Endothelial cell of umbilical vein (primary cell): ENCODE data around the gene SGMS2. TPM values are rescaled to one million over a fixed set of nuclear protein-coding genes. Genes with fewer than 3 reads are reported as not detected.

ENCODE experiments used
- BruUV-seq: library from RNA; stranded (reverse); fragments of 400-500 nt; replicated peaks from 2 replicates; lab custom pipeline; 2021; lab: Mats Ljungman, UMichigan
- CTCF ChIA-PET: fragments of 300-600, 350-600 bp; sonication (Branson Sonifier 250); formaldehyde crosslinking; loops from one replicate; lab custom pipeline; 2021; ENCODE audit warnings: antibody characterized with exemption, inconsistent platforms; lab: Charles Lee
- POLR2A ChIA-PET: fragments of 300-600, 350-600 bp; sonication (Branson Sonifier 250); formaldehyde crosslinking; loops from one replicate; lab custom pipeline; 2021; ENCODE audit warnings: antibody characterized with exemption, inconsistent platforms; lab: Charles Lee
- DNase-seq: peaks from one replicate; pipeline ENCODE4 v3.0.0-alpha.2; 2011; ENCODE audit warnings: low read depth, low spot score
- FAIRE-seq: peaks from 2 replicates; lab custom pipeline; 2011; peaks lifted over from hg19 to GRCh38; lab: Jason Lieb, UNC
- H2AFZ ChIP-seq: 2 replicates; pipeline ENCODE4 v1.6.0; 2012; ENCODE audit warnings: low read depth, low read length, control low read depth, inconsistent platforms
- H3K27ac ChIP-seq: 2 replicates; pipeline ENCODE4 v1.5.1; 2011; ENCODE audit warnings: low read depth, mild to moderate bottlenecking, control low read depth, low read length, moderate library complexity; ENCODE audit not compliant: insufficient read depth
- H3K27me3 ChIP-seq, 2 experiments: 2 replicates each; pipeline versions ENCODE4 v1.6.0 to v1.6.1; 2011; ENCODE audit warnings: low read length in 2 of 2, mixed read lengths in 1 of 2; ENCODE audit not compliant: control insufficient read depth in 2 of 2, insufficient read depth in 2 of 2
- H3K36me3 ChIP-seq, 2 experiments: 2 replicates in 1 of 2; 3 replicates in 1 of 2; pipeline ENCODE4 v1.5.1; 2011; ENCODE audit warnings: low read length in 2 of 2, mild to moderate bottlenecking in 1 of 2, moderate library complexity in 1 of 2; ENCODE audit not compliant: control insufficient read depth in 2 of 2, insufficient read depth in 2 of 2; ENCODE audit errors: extremely low read depth in 1 of 2
- H3K4me1 ChIP-seq: 3 replicates; pipeline ENCODE4 v1.5.1; 2011; ENCODE audit warnings: mild to moderate bottlenecking, low read length; ENCODE audit not compliant: control insufficient read depth, insufficient read depth; ENCODE audit errors: extremely low read depth
- H3K4me2 ChIP-seq: 2 replicates; pipeline ENCODE4 v1.6.1; 2011; ENCODE audit warnings: low read length, control low read depth, mixed read lengths; ENCODE audit not compliant: insufficient read depth
- H3K4me3 ChIP-seq, 3 experiments: fragments of 200-600 bp in 1 of 3; sonication (generic), shearing (Covaris generic) in 1 of 3; replicated peaks in 1 of 3; 2 replicates each; pipeline ENCODE4 v1.5.1; 2011 to 2016; ENCODE audit warnings: control low read depth in 3 of 3, low read length in 3 of 3, mild to moderate bottlenecking in 2 of 3, inconsistent platforms in 1 of 3, low read depth in 1 of 3, moderate library complexity in 1 of 3; ENCODE audit not compliant: insufficient read depth in 1 of 3
- H3K79me2 ChIP-seq: 2 replicates; pipeline ENCODE4 v1.6.0; 2012; ENCODE audit warnings: low read length, inconsistent platforms; ENCODE audit not compliant: control insufficient read depth, insufficient read depth
- H3K9ac ChIP-seq: replicated peaks from 2 replicates; pipeline ENCODE3; 2011; ENCODE audit warnings: low read length, control low read depth; ENCODE audit not compliant: insufficient read depth; ENCODE audit errors: extremely low read depth
- H3K9me1 ChIP-seq: replicated peaks from 3 replicates; pipeline ENCODE4 v1.6.0; 2011; ENCODE audit warnings: mild to moderate bottlenecking, low read length; ENCODE audit not compliant: control insufficient read depth, insufficient read depth; ENCODE audit errors: extremely low read depth
- H3K9me3 ChIP-seq: replicated peaks from 2 replicates; pipeline ENCODE4 v1.5.1; 2012; ENCODE audit warnings: low read length, inconsistent platforms; ENCODE audit not compliant: control insufficient read depth, insufficient read depth
- H4K20me1 ChIP-seq: replicated peaks from 2 replicates; pipeline ENCODE3; 2011; ENCODE audit warnings: mild to moderate bottlenecking, low read length; ENCODE audit not compliant: control insufficient read depth, insufficient read depth; ENCODE audit errors: extremely low read depth
- EZH2 ChIP-seq: IDR thresholded peaks from 2 replicates; pipeline ENCODE4 v1.6.1; 2012; ENCODE audit warnings: borderline replicate concordance, low read depth, mild to moderate bottlenecking, moderate library complexity, low read length, inconsistent platforms; ENCODE audit not compliant: severe bottlenecking
- FOS ChIP-seq: IDR thresholded peaks from 2 replicates; pipeline ENCODE4 v1.6.1; 2011; ENCODE audit warnings: mild to moderate bottlenecking, low read length, moderate library complexity, borderline replicate concordance; ENCODE audit not compliant: insufficient read depth
- GATA2 ChIP-seq: IDR thresholded peaks from 2 replicates; pipeline ENCODE4 v1.7.0; 2011; ENCODE audit warnings: low read depth, mild to moderate bottlenecking, moderate library complexity, mixed read lengths, low read length; ENCODE audit not compliant: insufficient read length, insufficient read depth
- JUN ChIP-seq: IDR thresholded peaks from 2 replicates; pipeline ENCODE4 v1.6.1; 2011; ENCODE audit warnings: borderline replicate concordance, low read depth; ENCODE audit not compliant: insufficient read length, insufficient read depth
- MYC ChIP-seq: IDR thresholded peaks from one replicate; pipeline ENCODE4 v1.6.1; 2011; ENCODE audit warnings: mild to moderate bottlenecking, low read depth, low read length
- POLR2A ChIP-seq: IDR thresholded peaks from 2 replicates; pipeline ENCODE4 v1.6.1; 2012; ENCODE audit warnings: low read depth, mild to moderate bottlenecking, control low read depth, low read length
- POLR2AphosphoS5 ChIP-seq: IDR thresholded peaks from 2 replicates; pipeline ENCODE4 v1.6.1; 2012; ENCODE audit warnings: low read depth, mild to moderate bottlenecking, control low read depth, low read length, moderate library complexity; ENCODE audit not compliant: insufficient read depth
- dilution Hi-C: fragments of 300-500 bp; cut with MboI; formaldehyde crosslinking; loops from one replicate; pipeline ENCODE4 v1.15.0; 2019; ENCODE audit warnings: low sequenced_read_pairs; ENCODE audit not compliant: extremely low pct_ligation_motif_present
- intact Hi-C: fragments of 100-400 bp; cut with micrococcal nuclease; formaldehyde crosslinking; loops from one replicate; pipeline ENCODE4 v1.10.0; 2022
- polyA plus RNA-seq, 4 experiments: library from polyadenylated mRNA; depleted of rRNA in 3 of 4; stranded (reverse) in 3 of 4; unstranded in 1 of 4; fragments of >200 nt; gene quantifications; 2 replicates each; pipeline versions ENCODE4 v1.2.1 to v1.2.3, GENCODE V29; 2011 to 2012; ENCODE audit warnings: missing spikeins in 1 of 4
- total RNA-seq: library from RNA; stranded (reverse); gene quantifications from 2 replicates; pipeline ENCODE4 v1.2.3, GENCODE V29; 2021
- TF ChIP-seq, protein P1 (sequence below), 2 donors: IDR thresholded peaks; 1 replicate in 1 of 2; 2 replicates in 1 of 2; pipeline ENCODE4 v1.5.1; 2011; ENCODE audit warnings: low read length in 2 of 2, mild to moderate bottlenecking in 2 of 2, moderate library complexity in 2 of 2, control low read depth in 1 of 2, inconsistent platforms in 1 of 2, low read depth in 1 of 2; ENCODE audit not compliant: insufficient read depth in 1 of 2; ENCODE audit errors: extremely low read depth in 1 of 2
- TF ChIP-seq, protein P2 (sequence below): IDR thresholded peaks from 2 replicates; pipeline ENCODE4 v1.6.1; 2011; ENCODE audit not compliant: insufficient read depth, insufficient read length

SGMS2 gene
- total and polyA plus RNA-seq, 2 donors (not counting 3 experiments of a cell fraction or from before 2014, with no cell fraction given), result 33.0 to 33.2 TPM

GRCh38 chr4:107792711-107793110 lies 32.0 kb upstream of the SGMS2 start:
- H3K4me3 ChIP-seq, result no peak overlapping the region
- CTCF ChIA-PET, result interaction anchor here (1.0 to 1.1 kb wide), 2 partner anchors 32 to 34 kb away, joined by 3 read pairs; partner anchors contain the start of gene SGMS2
- TF ChIP-seq POLR2A (no peak), FOS (no peak), POLR2AphosphoS5 (no peak)
- TF ChIP-seq, protein P1, sequence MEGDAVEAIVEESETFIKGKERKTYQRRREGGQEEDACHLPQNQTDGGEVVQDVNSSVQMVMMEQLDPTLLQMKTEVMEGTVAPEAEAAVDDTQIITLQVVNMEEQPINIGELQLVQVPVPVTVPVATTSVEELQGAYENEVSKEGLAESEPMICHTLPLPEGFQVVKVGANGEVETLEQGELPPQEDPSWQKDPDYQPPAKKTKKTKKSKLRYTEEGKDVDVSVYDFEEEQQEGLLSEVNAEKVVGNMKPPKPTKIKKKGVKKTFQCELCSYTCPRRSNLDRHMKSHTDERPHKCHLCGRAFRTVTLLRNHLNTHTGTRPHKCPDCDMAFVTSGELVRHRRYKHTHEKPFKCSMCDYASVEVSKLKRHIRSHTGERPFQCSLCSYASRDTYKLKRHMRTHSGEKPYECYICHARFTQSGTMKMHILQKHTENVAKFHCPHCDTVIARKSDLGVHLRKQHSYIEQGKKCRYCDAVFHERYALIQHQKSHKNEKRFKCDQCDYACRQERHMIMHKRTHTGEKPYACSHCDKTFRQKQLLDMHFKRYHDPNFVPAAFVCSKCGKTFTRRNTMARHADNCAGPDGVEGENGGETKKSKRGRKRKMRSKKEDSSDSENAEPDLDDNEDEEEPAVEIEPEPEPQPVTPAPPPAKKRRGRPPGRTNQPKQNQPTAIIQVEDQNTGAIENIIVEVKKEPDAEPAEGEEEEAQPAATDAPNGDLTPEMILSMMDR (IDR thresholded peaks at IDR 0.05; ENCODE audit: extremely low read depth in 1 of 2, insufficient read depth in 1 of 2, low read depth in 1 of 2, low read length in 2 of 2), result no peak
- H3K36me3 ChIP-seq, result no peaks in the 10 kb centered on the region
- H3K9me1 ChIP-seq, result no peaks in the 10 kb centered on the region
- DNase-seq, result no peak
- no peak overlapping the region for H3K4me2 ChIP-seq
- H3K79me2 ChIP-seq, result no peaks in the 10 kb centered on the region
- no peaks in the 10 kb centered on the region for H4K20me1 ChIP-seq
- H3K27me3 ChIP-seq, result no peaks in the 10 kb centered on the region
- H3K9ac ChIP-seq, result no peak overlapping the region
- H3K27ac ChIP-seq, result no peak overlapping the region
- no peaks in the 10 kb centered on the region for H3K9me3 ChIP-seq
- dilution Hi-C loops, result no loop called here
- no peak for FAIRE-seq
- intact Hi-C loops, result no loop called here
- no TSS peak for BruUV-seq
- no peaks in the 10 kb centered on the region for H3K4me1 ChIP-seq
- POLR2A ChIA-PET, result no interaction called here
- H2AFZ ChIP-seq, result no peak overlapping the region

DNA sequence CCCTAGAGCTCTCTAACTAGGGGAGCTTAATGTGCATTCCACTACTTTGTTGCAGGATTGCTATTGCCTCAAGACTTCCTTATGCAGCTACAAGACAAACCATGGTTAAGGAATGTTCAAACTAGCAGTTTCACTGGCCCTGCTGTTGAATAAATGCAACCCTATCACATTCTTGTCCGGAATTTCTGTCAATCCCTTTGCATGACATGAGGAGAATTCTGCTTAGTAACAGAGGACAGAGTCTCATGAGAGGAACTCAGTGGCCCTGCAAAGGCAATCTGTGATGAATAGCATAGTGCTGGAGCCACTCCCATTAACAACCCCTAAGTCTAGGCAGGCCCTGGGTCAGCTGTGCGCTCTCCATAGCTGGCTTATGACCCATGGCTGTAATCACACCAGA lies 30.7 kb upstream of the SGMS2 start:
- no TSS peak for BruUV-seq
- Histone ChIP-seq H3K4me3 (no peak overlapping the region), H3K36me3 (no peaks in the 10 kb centered on the region), H4K20me1 (no peaks in the 10 kb centered on the region), H2AFZ (no peak overlapping the region), H3K9me3 (no peaks in the 10 kb centered on the region), H3K9me1 (no peaks in the 10 kb centered on the region), H3K79me2 (no peaks in the 10 kb centered on the region), H3K9ac (no peak overlapping the region), H3K4me1 (no peaks in the 10 kb centered on the region), H3K27me3 (no peaks in the 10 kb centered on the region), H3K4me2 (no peak overlapping the region), H3K27ac (no peak overlapping the region)
- dilution Hi-C loops, result no loop called here
- no peak for FAIRE-seq
- ChIA-PET POLR2A (no interaction called here), CTCF (no interaction called here)
- intact Hi-C loops, result no loop called here
- no peak for DNase-seq
- TF ChIP-seq MYC (no peak), FOS (no peak), JUN (no peak), POLR2AphosphoS5 (no peak), EZH2 (no peak), GATA2 (no peak), POLR2A (no peak)
- TF ChIP-seq, protein P2, sequence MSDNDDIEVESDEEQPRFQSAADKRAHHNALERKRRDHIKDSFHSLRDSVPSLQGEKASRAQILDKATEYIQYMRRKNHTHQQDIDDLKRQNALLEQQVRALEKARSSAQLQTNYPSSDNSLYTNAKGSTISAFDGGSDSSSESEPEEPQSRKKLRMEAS, result no peak
- TF ChIP-seq, protein P1 (IDR thresholded peaks at IDR 0.05; ENCODE audit: extremely low read depth in 1 of 2, insufficient read depth in 1 of 2, low read depth in 1 of 2, low read length in 2 of 2), result no peak
